Measurements from ENCODE around the gene BACH2.

DNA sequence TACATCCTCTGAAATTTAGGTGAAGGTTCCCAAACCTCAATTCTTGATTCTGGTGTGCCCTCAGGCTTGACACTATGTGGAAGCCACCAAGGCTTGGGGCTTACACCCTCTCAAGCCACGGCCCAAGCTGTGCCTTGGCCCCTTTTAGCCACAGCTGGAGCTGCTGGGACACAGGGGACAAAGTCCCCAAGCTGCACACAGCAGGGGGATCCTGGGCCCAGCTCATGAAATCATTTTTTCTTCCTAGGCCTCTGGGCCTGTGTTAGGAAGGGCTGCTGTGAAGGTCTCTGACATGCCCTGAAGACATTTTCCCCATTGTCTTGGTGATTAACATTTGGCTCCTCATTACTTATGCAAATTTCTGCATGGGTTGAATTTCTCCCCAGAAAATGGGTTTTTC, 37.3 kb upstream of the BACH2 start:
- TF ChIP-seq, protein P1, sequence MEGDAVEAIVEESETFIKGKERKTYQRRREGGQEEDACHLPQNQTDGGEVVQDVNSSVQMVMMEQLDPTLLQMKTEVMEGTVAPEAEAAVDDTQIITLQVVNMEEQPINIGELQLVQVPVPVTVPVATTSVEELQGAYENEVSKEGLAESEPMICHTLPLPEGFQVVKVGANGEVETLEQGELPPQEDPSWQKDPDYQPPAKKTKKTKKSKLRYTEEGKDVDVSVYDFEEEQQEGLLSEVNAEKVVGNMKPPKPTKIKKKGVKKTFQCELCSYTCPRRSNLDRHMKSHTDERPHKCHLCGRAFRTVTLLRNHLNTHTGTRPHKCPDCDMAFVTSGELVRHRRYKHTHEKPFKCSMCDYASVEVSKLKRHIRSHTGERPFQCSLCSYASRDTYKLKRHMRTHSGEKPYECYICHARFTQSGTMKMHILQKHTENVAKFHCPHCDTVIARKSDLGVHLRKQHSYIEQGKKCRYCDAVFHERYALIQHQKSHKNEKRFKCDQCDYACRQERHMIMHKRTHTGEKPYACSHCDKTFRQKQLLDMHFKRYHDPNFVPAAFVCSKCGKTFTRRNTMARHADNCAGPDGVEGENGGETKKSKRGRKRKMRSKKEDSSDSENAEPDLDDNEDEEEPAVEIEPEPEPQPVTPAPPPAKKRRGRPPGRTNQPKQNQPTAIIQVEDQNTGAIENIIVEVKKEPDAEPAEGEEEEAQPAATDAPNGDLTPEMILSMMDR (IDR thresholded peaks at IDR 0.05): no peak
- no peak for TF ChIP-seq POLR2A (IDR thresholded peaks at IDR 0.05)
